K562 (cell line): ENCODE results near the gene ENKUR. TPM values are rescaled to one million over a fixed set of nuclear protein-coding genes. Genes with fewer than 3 reads are reported as not detected.

ENCODE experiments used
- ARID1B ChIP-seq: fragments of 450-650 bp; IDR thresholded peaks from 2 replicates; pipeline ENCODE4 v1.6.1; 2016; ENCODE audit warnings: antibody characterized with exemption, mild to moderate bottlenecking, inconsistent platforms
- GABPB2 ChIP-seq: fragments of 250-450 bp; sonication (Bioruptor Pico); conservative IDR thresholded peaks from 2 replicates; pipeline ENCODE4 v1.5.1; 2021; ENCODE audit warnings: mild to moderate bottlenecking
- MCM2 ChIP-seq: fragments of 450-650 bp; IDR thresholded peaks from 2 replicates; pipeline ENCODE4 v1.6.1; 2017; ENCODE audit warnings: low read depth, mild to moderate bottlenecking
- MTA2 ChIP-seq: fragments of 450-650 bp; IDR thresholded peaks from 2 replicates; pipeline ENCODE4 v1.6.1; 2016; ENCODE audit warnings: low read depth
- SMARCE1 ChIP-seq: fragments of 450-650 bp; IDR thresholded peaks from 2 replicates; pipeline ENCODE4 v1.7.1; 2016; ENCODE audit warnings: mild to moderate bottlenecking
- TEAD1 ChIP-seq, 2 experiments: fragments of 450-650 bp in 1 of 2; sonication (generic) in 1 of 2; formaldehyde crosslinking; IDR thresholded peaks; 2 replicates each; pipeline versions ENCODE4 v1.4.0 to v1.8.0; 2020 to 2022; ENCODE audit warnings: mild to moderate bottlenecking in 2 of 2, missing genetic modification reagents in 1 of 2
- UBTF ChIP-seq, 2 experiments: IDR thresholded peaks; 2 replicates each; pipeline ENCODE4 v1.6.1; 2012; ENCODE audit warnings: improper control_type of control experiment in 2 of 2, low read depth in 2 of 2, low read length in 2 of 2, borderline replicate concordance in 1 of 2
- ZHX1 ChIP-seq: fragments of 150-350 bp; conservative IDR thresholded peaks from 2 replicates; pipeline ENCODE4 v1.6.1; 2014; ENCODE audit warnings: low read length
- ZNF121 ChIP-seq: sonication (generic); formaldehyde crosslinking; conservative IDR thresholded peaks from 2 replicates; pipeline ENCODE4 v1.8.0; 2022; ENCODE audit warnings: missing genetic modification reagents
- ZNF584 ChIP-seq: fragments of 200-800 bp; sonication (Bioruptor generic); IDR thresholded peaks from 2 replicates; pipeline ENCODE4 v1.6.1; 2016; ENCODE audit warnings: low read depth, mild to moderate bottlenecking, missing genetic modification characterization, missing compliant biosample characterization
- polyA plus RNA-seq, 8 experiments: library from polyadenylated mRNA; depleted of rRNA in 4 of 8; stranded (reverse) in 5 of 8; unstranded in 3 of 8; fragments of >200 nt; fragmentation: Nextera tagmentation in 2 of 8; fragmentation: Illumina TruSeq in 1 of 8; extraction: Ambion mirVana in 2 of 8; extraction: Trizol in 1 of 8; gene quantifications; 2 replicates each; pipeline versions ENCODE4 v1.2.1 to v1.2.3, GENCODE V29; 2011 to 2014; ENCODE audit warnings: inconsistent platforms in 1 of 8, missing spikeins in 1 of 8
- total RNA-seq, 7 experiments: library from RNA; depleted of rRNA in 6 of 7; stranded (reverse); fragments of >200 nt in 6 of 7; fragmentation: Illumina TruSeq in 2 of 7; extraction: Trizol in 2 of 7; gene quantifications; 2 replicates each; pipeline versions ENCODE4 v1.2.1 to v1.2.3, GENCODE V29; 2011 to 2021; ENCODE audit warnings: low replicate concordance in 1 of 7
- TF ChIP-seq, protein P1 (sequence below): IDR thresholded peaks from 2 replicates; pipeline ENCODE4 v1.6.1; 2016; ENCODE audit warnings: missing genetic modification characterization, missing compliant biosample characterization

Gene ENKUR
- total and polyA plus RNA-seq, 9 of the 15 experiments (the other 6 are each of a cell fraction or from before 2014, with no cell fraction given), result 0.06 to 0.46 (median 0.20) TPM

- TF ChIP-seq ZNF584, result 0 out of 2 replicates have a peak, but pooled peaks have one; percentile 48
- no peak for TF ChIP-seq SMARCE1
- no peak for TF ChIP-seq GABPB2 (CRISPR knock-in tag)
- TF ChIP-seq UBTF (IDR thresholded peaks at IDR 0.05; ENCODE audit: borderline replicate concordance in 1 of 2, low read depth in 2 of 2, low read length in 2 of 2), result peak in 1 of 2 experiments; percentile 12; a peak in 1 of 4 replicates
- TF ChIP-seq ZHX1, result 0 out of 2 replicates have a peak, but pooled peaks have one; percentile 7
- TF ChIP-seq, protein P1, sequence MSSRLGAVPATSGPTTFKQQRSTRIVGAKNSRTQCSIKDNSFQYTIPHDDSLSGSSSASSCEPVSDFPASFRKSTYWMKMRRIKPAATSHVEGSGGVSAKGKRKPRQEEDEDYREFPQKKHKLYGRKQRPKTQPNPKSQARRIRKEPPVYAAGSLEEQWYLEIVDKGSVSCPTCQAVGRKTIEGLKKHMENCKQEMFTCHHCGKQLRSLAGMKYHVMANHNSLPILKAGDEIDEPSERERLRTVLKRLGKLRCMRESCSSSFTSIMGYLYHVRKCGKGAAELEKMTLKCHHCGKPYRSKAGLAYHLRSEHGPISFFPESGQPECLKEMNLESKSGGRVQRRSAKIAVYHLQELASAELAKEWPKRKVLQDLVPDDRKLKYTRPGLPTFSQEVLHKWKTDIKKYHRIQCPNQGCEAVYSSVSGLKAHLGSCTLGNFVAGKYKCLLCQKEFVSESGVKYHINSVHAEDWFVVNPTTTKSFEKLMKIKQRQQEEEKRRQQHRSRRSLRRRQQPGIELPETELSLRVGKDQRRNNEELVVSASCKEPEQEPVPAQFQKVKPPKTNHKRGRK, result no peak
- no peak for TF ChIP-seq ARID1B
- no peak for TF ChIP-seq ZNF121
- no peak for TF ChIP-seq TEAD1 (CRISPR knock-in tag; IDR thresholded peaks at IDR 0.05)
- no peak for TF ChIP-seq MTA2
- no peak for TF ChIP-seq MCM2
Observed at GRCh38 chr10:25017154-25017590, 1.2 kb upstream of the ENKUR start (continued).
